HG03108 (cell line): ENCODE results near the gene EXOC4.

Experiments
- ATAC-seq: cut with Tn5 transposase; IDR thresholded peaks from one replicate; pipeline ENCODE4 v1.9.1; 2021; ENCODE audit warnings: moderate library complexity; ENCODE audit not compliant: unreplicated experiment

Gene EXOC4

DNA sequence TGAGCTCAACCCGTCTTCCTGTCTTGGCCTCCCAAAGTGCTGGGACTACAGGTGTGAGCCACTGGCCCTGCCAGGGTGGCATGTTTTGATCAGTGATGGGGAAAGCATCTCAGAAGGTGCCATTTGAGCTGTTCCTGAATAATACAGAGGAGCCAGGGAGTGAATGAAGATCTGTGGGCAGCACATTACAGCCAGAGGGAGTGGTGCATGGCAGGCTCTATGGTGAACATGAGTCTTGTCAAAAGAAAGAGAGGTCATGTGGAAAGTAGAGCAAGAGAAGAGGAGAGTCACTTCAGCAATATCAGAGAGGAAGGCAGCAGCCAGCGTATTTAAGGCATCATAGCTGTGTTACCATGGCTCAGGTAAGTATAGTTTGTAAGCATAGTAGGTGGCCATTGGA lies 598.5 kb downstream of the EXOC4 start:
- no peak for ATAC-seq

GRCh38 chr7:133853706-133854276 lies 600.9 kb downstream of the EXOC4 start:
- ATAC-seq, result peak; percentile 80

DNA sequence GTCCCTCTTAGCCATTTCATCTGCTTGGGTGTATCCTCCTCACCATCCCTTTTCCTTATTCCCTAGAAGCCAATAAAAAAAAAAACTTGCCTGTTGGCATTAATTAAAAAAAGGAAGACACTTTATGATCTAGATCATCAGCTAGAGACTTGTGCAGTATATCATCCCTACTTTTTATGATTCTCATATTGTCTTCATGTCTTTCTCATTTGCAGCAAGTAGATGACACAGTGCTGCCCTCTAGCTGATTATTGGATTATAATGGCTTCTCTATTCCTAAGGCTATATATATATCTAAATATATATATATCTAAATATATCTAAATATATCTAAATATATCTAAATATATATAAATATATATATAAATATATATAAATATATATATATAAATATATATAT lies 601.9 kb downstream of the EXOC4 start:
- no peak for ATAC-seq

DNA sequence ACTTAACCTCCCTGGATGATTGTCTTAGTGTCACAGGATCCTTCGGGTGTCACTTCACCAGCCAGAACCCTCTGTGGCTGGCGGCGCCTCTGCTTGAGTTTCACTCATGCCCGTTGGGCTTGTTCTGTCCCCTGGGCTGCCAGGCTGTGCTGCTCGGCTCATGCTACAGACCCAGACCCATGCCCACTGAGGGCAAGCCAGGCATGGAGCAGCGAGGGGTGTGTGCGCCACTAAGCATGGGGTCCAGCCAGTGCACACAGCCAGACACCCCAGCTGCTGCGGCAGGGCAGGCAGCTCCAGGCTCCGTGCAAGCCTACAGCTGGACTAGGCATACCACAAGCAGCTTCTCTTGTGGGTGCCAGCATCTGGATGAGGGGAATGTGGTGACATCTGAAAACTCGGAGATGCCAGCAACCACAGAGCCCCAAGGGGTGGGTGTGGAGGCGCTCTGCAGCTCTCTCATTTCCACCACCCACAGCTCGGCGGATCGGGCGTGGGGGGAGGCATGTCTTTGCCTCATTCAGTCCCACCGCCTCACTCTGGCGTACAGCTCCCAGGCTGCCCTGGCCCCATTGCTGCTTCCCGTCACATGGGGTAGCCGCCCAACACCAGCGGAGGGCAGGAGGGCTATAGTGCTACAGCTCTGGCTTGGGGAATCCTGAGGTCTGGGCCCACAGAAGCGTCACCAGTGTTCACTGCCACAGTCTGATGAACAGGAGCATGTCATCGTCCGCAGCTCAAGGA lies 604.7 kb downstream of the EXOC4 start:
- ATAC-seq, result no peak

DNA sequence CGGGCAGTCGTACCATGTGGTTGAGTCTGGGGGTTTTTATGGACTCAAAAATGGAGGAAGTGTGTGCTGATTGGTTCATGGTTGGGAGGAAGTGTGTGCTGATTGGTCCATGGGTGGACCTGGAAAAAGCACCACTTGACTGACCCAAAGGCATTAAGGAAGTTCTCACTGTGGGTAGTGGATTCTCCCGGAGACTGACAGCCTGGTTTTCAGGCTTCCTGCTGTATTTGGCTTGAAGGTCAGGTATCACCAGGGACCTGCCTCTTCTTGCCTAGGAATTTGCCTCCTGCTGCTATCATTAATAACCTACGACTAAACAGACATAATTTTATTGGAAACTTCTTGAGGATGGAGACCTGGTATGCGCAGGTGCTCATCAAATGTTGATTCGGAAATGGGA lies 605.4 kb downstream of the EXOC4 start:
- no peak for ATAC-seq

DNA sequence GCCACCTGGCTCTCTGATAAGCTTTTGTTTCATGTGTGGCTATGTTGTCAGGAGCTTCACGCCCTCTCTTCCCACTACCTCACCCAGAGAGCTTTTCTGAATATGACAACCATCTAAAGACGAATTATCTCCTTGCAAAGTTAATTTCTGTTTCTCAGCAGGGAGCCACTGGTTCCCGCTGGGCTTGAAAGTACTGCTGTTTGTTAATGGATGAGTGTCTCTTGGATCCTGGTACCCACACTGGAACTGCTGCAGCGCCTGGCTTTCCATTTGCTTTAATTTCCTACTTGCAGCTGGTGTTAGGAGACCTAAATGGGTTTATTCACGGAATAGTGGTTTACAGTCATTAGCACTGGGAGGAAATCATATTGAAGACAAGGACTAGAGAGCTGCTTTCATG lies 606.4 kb downstream of the EXOC4 start:
- no peak for ATAC-seq

- no peak for ATAC-seq
These were observed 607.1 kb downstream of the EXOC4 start for GRCh38 chr7:133859871-133860450.

- no peak for ATAC-seq
These were observed 607.9 kb downstream of the EXOC4 start for GRCh38 chr7:133860628-133861335.

DNA sequence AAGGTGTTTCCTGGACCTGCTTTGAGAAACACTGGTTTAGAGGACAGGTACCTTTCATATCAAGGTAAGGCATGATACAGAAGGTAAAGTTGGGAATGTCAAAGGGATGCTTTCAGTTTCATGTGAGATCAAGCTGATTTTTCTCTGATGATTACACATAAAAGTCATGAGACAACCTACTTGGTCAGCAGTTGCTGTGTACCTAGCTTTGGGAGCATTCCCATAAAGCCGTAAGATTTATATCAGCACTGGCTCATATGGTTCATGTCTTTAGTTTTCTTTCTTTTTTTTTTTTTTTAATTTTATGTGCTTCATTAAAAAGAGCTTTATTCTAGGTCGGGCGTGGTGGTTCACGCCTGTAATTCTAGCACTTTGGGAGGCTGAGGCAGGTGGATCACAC lies 609.0 kb downstream of the EXOC4 start:
- ATAC-seq, result no peak

GRCh38 chr7:133863362-133864061 lies 610.6 kb downstream of the EXOC4 start:
- no peak for ATAC-seq

GRCh38 chr7:133869556-133869955 lies 616.7 kb downstream of the EXOC4 start:
- no peak for ATAC-seq

GRCh38 chr7:133871757-133872156 lies 618.9 kb downstream of the EXOC4 start:
- ATAC-seq, result no peak

DNA sequence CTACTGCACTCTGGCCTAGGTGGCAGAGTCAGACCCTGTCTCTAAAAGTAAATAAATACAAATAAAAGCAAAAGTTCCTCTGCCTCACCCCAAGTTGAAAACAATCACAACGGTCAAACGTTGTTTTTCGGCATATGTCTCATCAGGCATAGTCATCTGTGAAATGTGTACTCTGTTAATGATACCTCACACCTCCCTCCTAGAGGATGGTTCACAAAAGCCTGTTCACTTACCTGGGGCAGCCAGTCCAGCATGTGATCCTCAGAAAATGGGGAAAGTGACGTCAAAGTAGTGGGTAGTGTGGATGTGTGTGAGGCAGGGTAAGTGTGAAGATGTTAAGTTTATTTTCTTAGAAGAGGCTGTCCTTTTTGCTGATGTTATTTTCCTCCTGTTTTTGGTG lies 620.3 kb downstream of the EXOC4 start:
- no peak for ATAC-seq

GRCh38 chr7:133873631-133874030 lies 620.8 kb downstream of the EXOC4 start:
- no peak for ATAC-seq

GRCh38 chr7:133883591-133883990 lies 630.7 kb downstream of the EXOC4 start:
- no peak for ATAC-seq

GRCh38 chr7:133885213-133885612 lies 632.3 kb downstream of the EXOC4 start:
- ATAC-seq, result no peak

DNA sequence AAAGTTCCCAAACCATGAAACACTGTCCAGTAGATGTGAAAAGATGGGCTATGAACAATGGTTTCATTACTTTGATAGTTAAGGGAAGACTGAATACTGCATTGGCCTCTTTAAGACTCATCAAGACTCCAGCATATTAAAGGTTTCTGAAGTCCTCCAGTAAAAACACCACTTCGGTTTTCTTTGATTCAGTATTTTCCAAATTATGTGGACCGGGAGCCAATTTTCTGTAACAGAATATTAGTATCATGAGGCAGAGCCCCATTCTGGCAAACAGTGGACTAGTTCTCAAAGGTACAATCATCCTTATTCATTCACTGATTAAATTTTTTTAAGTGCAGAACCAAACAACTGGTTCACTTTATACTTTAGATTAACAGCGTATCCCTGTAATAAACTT lies 633.2 kb downstream of the EXOC4 start:
- no peak for ATAC-seq

DNA sequence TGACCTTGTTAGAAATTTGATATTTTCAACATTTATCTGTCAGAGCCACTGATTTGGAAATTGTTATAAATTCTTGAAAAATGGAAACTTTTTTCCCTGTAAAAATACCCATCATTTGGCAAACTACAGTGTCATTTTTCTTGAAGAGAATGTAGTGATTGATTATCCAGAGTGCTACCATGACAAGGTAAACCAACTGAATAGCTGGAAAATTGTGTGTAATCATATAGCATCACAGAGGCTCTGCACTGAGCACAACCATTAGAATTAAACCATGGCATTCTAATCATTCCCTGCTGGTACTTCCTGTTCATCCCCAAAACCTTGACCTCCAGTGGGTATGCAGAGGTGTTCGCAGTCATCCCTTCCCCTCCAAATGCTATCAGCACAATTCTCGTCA lies 633.9 kb downstream of the EXOC4 start:
- ATAC-seq, result no peak

- ATAC-seq, result no peak
These were observed 634.6 kb downstream of the EXOC4 start for GRCh38 chr7:133887459-133887858.

DNA sequence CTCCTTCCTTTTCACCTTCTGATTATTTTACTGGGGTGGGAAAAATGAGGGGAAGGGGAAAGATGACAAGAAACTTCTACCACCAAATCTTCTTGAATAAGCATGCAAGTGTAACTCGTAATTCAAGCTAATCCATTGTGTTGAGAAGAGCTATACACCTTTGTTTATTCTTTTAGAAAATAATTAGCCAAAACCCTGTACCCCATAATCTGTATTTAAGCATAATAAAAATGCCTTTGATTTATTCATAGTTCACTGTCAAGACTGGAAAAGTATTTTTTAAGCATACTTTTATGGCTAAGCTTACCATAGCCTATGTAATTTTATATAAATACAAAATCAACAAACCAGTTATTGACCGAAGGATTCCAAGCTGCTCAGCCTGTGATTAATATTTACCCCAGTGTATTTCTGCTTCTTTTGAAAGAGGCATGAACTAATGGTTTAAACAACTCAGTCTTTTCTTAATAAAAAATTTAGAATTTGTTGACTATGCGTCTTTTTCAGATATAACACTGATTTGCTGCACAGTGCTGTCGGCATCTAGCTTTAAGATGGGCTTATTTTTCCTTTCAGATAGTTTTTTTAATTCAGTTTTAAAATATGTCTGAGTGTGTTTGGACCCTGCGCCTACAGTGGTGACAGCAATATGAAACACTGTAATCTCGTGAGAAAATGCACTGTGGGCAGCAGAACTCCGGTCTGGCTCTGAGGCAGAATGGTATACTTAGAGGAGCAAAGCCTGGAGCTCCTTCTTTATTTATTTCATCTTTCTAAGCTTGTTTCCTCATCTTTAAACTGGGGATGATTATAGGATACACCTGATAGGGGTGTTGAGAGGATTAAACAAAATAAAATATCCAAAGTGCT lies 635.4 kb downstream of the EXOC4 start:
- ATAC-seq, result no peak
